ENCODE data around the gene SUV39H1.
A peak's percentile ranks its signal among the peaks of the same experiment; 100 is the strongest.
"Not testable (repeated sequence)": the region's sequence is repeated elsewhere in the genome, so short reads cannot be mapped to it uniquely, and the experiment has no call there.

SUV39H1 gene

DNA sequence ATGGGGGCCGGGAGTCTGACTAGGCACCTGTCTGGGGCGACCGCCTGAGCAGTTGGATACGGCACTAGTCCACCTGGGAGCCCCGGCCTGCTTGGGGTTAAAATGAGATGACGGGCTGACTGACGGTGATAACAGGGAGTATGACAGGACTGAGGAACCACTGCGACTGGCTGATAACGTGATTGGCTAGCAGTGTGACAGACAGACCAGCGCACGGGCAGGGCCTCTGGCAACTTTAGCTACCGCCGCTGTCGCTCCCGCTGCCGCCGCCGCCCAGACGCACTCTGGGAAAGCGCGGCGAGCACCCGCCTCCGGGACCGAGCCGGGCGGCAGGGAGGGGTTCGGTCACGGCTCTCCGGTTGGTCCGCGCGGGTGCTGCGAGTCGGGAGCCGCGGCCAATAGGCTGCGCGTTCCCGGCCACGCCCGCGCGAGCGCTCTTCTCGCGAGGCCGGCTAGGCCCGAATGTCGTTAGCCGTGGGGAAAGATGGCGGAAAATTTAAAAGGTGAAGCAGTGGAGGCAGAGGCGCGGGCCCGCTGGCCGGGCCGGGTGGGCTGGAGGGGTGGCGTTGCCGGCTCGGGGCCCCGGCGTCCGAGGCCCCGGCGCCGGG is at the start of gene SUV39H1:
SUV39H1 (plus strand) TSS at position 434 of the 608 bp plus-strand sequence; CDS start at position 485, 51 bp downstream.
- peak; percentile 87 for DNase-seq

GRCh38 chrX:48648336-48648751 is 48.2 kb upstream of the SUV39H1 start:
- no peak for DNase-seq

GRCh38 chrX:48649102-48649501 is 47.4 kb upstream of the SUV39H1 start:
- no peak for DNase-seq

- DNase-seq = not testable (repeated sequence)
These were observed 44.4 kb upstream of the SUV39H1 start for GRCh38 chrX:48652055-48652579.

- not testable (repeated sequence) for DNase-seq
These were observed 41.8 kb upstream of the SUV39H1 start for GRCh38 chrX:48654746-48655145.

DNA sequence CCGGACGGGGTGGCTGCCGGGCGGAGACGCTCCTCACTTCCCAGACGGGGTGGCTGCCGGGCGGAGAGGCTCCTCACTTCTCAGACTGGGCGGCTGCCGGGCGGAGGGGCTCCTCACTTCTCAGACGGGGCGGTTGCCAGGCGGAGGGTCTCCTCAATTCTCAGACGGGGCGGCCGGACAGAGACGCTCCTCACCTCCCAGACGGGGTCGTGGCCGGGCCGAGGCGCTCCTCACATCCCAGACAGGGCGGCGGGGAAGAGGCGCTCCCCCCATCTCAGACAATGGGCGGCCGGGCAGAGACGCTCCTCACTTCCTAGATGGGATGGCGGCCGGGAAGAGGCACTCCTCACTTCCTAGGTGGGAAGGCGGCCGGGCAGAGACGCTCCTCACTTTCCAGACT is 36.8 kb upstream of the SUV39H1 start:
- DNase-seq = not testable (repeated sequence)

DNA sequence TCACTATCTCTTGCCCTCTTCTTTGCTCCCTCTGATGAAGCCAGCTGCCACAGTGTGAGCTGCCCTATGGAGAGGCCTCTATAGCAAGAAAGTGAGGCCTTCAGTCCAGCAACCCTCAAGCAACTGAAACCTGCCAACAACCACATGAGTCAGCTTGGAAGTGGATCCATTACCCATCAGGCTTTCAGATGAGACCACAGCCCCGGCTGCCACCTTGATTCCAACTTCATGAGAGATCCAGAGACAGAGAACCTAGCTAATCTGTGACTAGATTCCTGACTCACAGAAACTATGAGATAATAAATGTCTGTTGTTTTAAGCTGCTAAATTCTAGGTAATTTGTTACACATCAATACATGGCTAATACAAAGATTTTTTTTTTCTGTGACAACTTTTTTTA is 33.3 kb upstream of the SUV39H1 start:
- no peak for DNase-seq

DNA sequence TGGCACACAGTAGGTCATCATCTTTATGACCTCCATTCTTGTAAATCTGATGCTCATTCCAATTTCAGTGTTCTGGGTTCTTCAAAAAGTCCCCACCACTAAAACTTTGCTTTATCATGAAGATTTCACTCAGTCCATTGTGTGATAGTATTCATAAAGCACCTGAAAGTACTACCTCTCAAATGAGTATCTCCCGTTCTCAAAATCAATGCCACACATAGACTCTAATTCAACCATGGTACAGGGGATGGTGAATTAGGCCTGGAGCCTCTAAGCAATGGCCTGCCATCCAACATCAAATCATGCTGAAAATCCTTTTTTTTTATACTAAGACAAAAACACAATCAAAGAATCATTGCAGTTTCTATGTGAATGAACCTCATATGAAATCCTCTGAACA is 32.4 kb upstream of the SUV39H1 start:
- no peak for DNase-seq

- no peak for DNase-seq
These were observed 30.5 kb upstream of the SUV39H1 start for GRCh38 chrX:48665991-48666390.

DNA sequence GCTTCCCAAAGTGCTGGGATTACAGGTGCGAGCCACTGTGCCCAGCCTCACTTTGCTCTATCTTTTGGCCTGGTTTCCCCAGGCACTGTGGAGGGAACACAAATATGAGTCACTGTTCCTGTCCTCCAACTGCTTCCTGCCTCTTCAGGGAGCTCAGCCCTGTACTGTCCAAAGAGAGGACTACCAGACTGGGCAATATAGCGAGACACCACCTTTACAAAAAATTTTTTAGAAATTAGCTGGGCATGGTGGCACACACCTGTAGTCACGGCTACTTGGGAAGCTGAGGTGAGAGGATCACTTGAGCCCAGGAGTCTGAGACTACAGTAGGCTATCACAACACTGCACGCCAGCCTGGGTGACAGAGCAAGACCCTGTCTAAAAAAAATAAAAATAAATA is 29.9 kb upstream of the SUV39H1 start:
- DNase-seq = no peak

- DNase-seq = no peak
These were observed 29.0 kb upstream of the SUV39H1 start for GRCh38 chrX:48667509-48667908.

DNA sequence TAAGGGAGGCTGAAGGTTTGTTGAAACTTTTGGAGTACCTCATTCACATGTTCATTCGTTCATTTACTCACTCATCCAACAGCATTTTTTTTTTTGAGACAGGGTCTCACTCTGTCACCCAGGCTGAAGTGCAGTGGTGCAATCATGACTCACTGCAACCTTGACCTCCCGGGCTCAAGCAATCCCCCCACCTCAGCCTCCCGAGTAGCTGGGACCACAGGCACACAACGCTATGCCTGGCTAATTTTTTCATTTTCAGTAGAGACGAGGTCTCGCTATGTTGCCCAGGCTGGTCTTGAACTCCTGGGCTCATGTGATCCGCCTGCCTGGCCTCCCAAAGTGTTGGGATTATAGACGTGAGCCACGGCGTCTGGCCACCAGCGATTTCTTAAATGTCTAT is 28.3 kb upstream of the SUV39H1 start:
- not testable (repeated sequence) for DNase-seq

DNA sequence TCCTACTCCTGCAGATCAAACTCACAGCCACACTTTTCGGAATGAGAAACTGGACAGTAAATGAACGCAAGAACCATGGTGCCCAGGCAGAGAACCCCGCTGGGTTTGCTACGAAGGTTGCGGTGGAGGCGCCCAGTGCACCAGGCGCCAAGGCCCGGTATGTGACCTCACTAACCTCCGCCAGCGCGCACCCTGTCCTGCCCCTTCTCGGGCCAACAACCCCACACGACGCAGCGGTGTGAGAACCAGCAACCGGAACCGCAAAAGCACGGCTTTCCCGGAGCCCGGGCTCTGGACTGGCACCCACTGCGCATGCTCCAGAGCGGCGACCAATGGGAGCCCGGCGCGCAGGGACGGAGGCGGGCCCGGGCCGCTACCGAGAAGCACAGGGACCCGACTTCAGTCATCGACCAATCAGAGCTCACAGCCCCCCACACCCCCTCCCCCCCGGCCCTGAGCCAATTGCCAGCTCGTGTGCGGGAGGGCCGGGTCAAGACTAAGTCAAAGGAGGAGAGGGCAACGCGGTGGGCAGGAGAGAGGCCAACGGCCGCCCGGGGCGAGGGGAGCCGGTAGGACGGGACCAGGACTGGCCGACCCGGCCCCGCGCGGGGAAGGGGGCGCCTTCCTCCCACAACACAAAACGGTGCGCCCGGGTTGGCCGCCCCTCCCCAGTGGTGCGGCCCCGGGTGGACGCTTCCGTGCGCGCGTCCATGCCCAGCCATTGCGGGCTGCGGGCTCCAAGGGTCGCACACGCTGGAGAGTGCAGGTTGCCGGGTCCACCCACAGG is 20.2 kb upstream of the SUV39H1 start:
- peak; percentile 90 for DNase-seq

GRCh38 chrX:48676893-48677270 is 19.7 kb upstream of the SUV39H1 start:
- DNase-seq = no peak

DNA sequence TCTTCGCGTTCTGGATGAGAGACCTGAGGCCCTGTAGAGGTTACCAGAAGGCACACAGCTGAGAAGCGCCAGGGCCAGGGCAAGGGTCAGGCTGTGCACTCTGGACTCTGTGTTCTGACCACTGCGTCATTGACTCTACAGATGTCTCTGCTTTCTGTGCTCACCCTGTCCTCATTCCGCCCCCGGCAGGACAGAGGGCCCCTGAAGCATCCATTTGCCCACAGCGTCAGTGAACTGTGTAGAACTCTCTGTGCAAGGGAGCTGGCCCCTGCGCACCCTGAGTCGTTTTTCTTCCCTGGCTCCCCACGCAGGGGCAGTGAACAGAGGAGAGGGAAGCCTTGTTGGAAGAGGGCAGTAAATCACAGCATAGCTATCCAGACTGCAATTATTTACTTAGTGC is 19.0 kb upstream of the SUV39H1 start:
- no peak for DNase-seq

- DNase-seq = not testable (repeated sequence)
These were observed 16.1 kb upstream of the SUV39H1 start for GRCh38 chrX:48680467-48680866.

DNA sequence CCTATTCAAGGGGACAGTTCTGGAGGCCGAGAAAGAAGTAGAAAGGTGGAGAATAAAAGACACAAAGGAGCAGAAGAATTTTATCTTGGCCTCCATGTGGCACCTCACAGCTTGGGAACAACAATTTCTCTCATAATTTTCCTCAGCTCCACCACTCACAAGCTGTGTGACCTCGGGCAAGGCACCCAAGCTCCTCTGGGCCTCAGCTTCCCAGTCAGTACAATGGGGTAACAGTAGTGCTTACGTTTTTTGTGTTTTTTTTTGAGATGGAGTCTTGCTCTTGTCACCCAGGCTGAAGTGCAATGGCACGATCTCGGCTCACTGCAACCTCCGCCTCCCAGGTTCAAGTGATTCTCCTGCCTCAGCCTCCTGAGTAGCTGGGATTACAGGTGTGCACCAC is 15.6 kb upstream of the SUV39H1 start:
- not testable (repeated sequence) for DNase-seq

DNA sequence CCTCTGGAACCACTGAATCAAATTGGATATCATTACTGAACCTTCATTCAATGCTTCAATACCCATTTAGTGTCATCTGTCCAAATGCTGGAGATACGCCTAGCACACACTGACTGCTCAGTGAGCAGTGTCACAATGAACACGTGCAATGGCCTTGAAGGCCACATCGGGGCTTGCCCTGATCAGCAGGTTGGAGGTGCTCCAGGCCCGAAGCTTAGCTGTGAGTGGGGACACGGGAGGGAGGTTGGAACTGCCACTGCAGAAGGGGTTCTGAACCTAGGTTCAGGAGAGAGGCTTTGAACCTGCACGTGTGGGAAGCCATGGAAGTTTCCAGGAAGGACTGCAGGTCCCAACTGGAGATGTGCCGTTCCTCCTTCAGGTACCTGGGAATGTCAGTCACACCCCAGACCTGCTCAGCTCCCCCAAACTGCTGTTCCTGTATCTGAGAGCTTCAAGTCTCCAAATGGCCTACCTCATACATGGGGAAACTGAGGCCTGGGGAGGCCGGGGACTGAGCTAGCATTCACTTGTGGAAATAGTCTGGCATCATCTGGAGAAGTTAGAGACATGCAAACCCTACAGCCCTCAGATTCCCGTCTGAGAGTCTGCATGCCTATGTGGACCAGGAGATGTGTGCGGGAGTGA is 14.9 kb upstream of the SUV39H1 start:
- no peak for DNase-seq

GRCh38 chrX:48682795-48683194 is 13.7 kb upstream of the SUV39H1 start:
- not testable (repeated sequence) for DNase-seq

GRCh38 chrX:48683411-48683982 is 13.0 kb upstream of the SUV39H1 start, which contains the start of gene WAS:
TSS of gene WAS (plus strand) at chrX:48683799. CDS start at chrX:48683854, 55 bp downstream.
- DNase-seq = no peak

GRCh38 chrX:48684134-48684533 is 12.4 kb upstream of the SUV39H1 start:
- DNase-seq = no peak

GRCh38 chrX:48685416-48685815 is 11.1 kb upstream of the SUV39H1 start:
- DNase-seq = no peak

DNA sequence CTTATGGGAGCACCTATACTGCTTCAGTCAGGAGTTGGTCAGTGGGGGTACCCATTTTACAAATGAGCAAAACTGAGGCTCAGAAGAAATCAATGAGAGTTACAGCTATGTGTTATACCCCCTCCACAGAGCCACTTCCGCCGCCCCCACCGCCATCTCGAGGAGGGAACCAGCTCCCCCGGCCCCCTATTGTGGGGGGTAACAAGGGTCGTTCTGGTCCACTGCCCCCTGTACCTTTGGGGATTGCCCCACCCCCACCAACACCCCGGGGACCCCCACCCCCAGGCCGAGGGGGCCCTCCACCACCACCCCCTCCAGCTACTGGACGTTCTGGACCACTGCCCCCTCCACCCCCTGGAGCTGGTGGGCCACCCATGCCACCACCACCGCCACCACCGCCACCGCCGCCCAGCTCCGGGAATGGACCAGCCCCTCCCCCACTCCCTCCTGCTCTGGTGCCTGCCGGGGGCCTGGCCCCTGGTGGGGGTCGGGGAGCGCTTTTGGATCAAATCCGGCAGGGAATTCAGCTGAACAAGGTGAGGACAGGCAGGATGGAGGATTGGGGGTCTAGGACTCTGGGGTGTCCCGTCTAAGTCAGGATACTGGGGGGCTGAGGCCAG is 7.9 kb upstream of the SUV39H1 start:
- no peak for DNase-seq
